SK-N-MC (cell line): Measurements from ENCODE around the gene TEX38.
"Not testable (repeated sequence)": the region's sequence is repeated elsewhere in the genome, so short reads cannot be mapped to it uniquely, and the experiment has no call there.

Source experiments
- EZH2 ChIP-seq: fragments of 200-600 bp; sonication (generic); IDR thresholded peaks from one replicate; pipeline ENCODE4 v1.6.1; 2017; ENCODE audit warnings: antibody characterized with exemption
- FOXP2 ChIP-seq: optimal IDR thresholded peaks from 2 replicates; pipeline ENCODE3; 2011; ENCODE audit warnings: mild to moderate bottlenecking, moderate library complexity; ENCODE audit not compliant: insufficient read depth; ENCODE audit errors: extremely low read length, control extremely low read depth
- POLR2AphosphoS5 ChIP-seq: IDR thresholded peaks from 2 replicates; pipeline ENCODE4 v1.6.1; 2012; ENCODE audit warnings: mild to moderate bottlenecking, low read depth, low read length, borderline replicate concordance

GRCh38 chr1:46651152-46651551, 20.5 kb upstream of the TEX38 start:
- not testable (repeated sequence) for TF ChIP-seq POLR2AphosphoS5, EZH2, FOXP2
